ENCODE measurements around the gene CAMSAP2.

DNA sequence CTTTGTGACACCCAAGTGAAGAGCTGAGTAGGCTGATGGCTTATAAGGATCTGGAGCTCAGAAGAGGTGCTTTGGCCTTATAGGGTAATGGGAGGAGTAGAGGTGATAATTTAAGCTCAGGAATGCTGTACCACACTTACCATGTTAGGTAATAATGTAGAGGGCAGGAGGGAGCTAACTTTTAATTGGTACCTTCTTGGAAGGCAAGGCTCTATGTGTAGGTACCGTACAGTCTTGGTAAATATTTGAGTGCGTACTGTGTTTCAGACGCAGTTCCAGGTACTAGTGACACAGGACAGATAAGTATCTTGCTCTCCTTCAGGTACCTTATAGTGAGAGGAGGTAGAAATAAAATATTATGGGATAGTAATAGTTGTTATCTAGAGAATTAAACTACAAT, 16.8 kb downstream of the CAMSAP2 start:
- TF ChIP-seq EZH2 (IDR thresholded peaks at IDR 0.05) (no peak), CEBPB (IDR thresholded peaks at IDR 0.05; ENCODE audit: low read depth) (no peak), POLR2AphosphoS5 (IDR thresholded peaks at IDR 0.05; ENCODE audit: low read depth, low read length) (no peak)
- TF ChIP-seq, protein P1, sequence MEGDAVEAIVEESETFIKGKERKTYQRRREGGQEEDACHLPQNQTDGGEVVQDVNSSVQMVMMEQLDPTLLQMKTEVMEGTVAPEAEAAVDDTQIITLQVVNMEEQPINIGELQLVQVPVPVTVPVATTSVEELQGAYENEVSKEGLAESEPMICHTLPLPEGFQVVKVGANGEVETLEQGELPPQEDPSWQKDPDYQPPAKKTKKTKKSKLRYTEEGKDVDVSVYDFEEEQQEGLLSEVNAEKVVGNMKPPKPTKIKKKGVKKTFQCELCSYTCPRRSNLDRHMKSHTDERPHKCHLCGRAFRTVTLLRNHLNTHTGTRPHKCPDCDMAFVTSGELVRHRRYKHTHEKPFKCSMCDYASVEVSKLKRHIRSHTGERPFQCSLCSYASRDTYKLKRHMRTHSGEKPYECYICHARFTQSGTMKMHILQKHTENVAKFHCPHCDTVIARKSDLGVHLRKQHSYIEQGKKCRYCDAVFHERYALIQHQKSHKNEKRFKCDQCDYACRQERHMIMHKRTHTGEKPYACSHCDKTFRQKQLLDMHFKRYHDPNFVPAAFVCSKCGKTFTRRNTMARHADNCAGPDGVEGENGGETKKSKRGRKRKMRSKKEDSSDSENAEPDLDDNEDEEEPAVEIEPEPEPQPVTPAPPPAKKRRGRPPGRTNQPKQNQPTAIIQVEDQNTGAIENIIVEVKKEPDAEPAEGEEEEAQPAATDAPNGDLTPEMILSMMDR (IDR thresholded peaks at IDR 0.05 in 2 of 3, conservative IDR thresholded peaks at IDR 0.05 in 1 of 3; ENCODE audit: borderline replicate concordance in 1 of 3, insufficient read depth in 1 of 3, low read depth in 2 of 3, low read length in 2 of 3): no peak
- TF ChIP-seq, protein P2, sequence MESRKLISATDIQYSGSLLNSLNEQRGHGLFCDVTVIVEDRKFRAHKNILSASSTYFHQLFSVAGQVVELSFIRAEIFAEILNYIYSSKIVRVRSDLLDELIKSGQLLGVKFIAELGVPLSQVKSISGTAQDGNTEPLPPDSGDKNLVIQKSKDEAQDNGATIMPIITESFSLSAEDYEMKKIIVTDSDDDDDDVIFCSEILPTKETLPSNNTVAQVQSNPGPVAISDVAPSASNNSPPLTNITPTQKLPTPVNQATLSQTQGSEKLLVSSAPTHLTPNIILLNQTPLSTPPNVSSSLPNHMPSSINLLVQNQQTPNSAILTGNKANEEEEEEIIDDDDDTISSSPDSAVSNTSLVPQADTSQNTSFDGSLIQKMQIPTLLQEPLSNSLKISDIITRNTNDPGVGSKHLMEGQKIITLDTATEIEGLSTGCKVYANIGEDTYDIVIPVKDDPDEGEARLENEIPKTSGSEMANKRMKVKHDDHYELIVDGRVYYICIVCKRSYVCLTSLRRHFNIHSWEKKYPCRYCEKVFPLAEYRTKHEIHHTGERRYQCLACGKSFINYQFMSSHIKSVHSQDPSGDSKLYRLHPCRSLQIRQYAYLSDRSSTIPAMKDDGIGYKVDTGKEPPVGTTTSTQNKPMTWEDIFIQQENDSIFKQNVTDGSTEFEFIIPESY (IDR thresholded peaks at IDR 0.05; ENCODE audit: extremely low read depth, insufficient replicate concordance, low read length): no peak
